ENCODE measurements around the gene LEMD2.

DNA sequence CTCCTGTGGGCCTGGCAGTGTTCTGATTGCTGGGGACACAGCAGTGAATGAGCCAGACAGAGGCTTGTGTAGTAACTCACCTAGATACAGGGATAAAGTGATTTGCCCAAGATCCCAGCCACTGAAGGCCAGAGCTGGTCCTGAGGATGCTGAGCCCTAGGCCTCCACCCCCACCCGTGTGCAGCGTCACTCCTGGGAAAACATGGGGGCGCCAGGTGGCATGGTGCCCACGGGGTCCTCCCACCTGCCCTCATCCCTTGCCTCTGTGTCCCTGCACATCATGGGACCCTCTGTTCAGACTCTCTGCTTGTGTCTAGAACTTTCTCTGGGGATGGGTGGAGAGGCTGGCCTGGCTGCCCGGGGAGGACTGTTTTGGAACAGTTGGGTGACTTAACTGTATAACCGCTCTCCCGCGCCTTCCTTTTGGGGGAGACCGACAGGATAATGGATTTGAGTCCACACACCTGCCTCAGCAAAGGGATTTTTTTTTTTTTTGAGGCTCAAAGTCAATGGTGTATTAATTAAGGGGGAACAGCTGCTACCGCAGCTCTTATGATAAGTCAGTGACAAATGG is 19.6 kb downstream of the LEMD2 start:
- no peak for TF ChIP-seq CTCF (conservative IDR thresholded peaks at IDR 0.05 in 1 of 2, IDR thresholded peaks at IDR 0.05 in 1 of 2; ENCODE audit: extremely low read depth in 1 of 2, insufficient read depth in 1 of 2, low read depth in 1 of 2, low read length in 2 of 2)
- no peak for TF ChIP-seq EZH2 (IDR thresholded peaks at IDR 0.05; ENCODE audit: borderline replicate concordance, low read length)

Data from mammary epithelial cell (primary cell).